Spleen (tissue), 11 donors: ENCODE measurements around the gene TOP3B. TPM values are rescaled to one million over a fixed set of nuclear protein-coding genes. Genes with fewer than 3 reads are reported as not detected.

ENCODE experiments used
- DNase-seq: peaks from one replicate; pipeline ENCODE4 v3.0.0-alpha.2; 2020
- H3K27ac ChIP-seq, 8 donors: fragments of 200-600 bp; sonication (generic) in 7 of 8; 1 replicate in 4 of 8; 2 replicates in 4 of 8; pipeline versions ENCODE4 v1.5.0 to v1.8.0; 2016 to 2021; ENCODE audit warnings: inconsistent platforms in 4 of 8, mild to moderate bottlenecking in 4 of 8, moderate library complexity in 1 of 8
- H3K27me3 ChIP-seq, 7 donors: fragments of 200-600 bp; sonication (generic) in 6 of 7; replicated peaks in 1 of 7; 1 replicate in 4 of 7; 2 replicates in 3 of 7; pipeline versions ENCODE4 v1.5.0 to v1.8.0; 2016 to 2021; ENCODE audit warnings: inconsistent platforms in 3 of 7, mild to moderate bottlenecking in 1 of 7
- H3K36me3 ChIP-seq, 6 donors: fragments of 200-600 bp; sonication (generic) in 5 of 6; 1 replicate in 4 of 6; 2 replicates in 2 of 6; pipeline versions ENCODE4 v1.5.0 to v1.8.0; 2016 to 2021; ENCODE audit warnings: inconsistent platforms in 2 of 6
- H3K4me1 ChIP-seq, 6 donors: fragments of 200-600 bp; sonication (generic) in 5 of 6; 1 replicate in 3 of 6; 2 replicates in 3 of 6; pipeline versions ENCODE4 v1.5.0 to v1.8.0; 2016 to 2021; ENCODE audit warnings: inconsistent platforms in 3 of 6
- H3K4me3 ChIP-seq, 8 donors: fragments of 200-600 bp; sonication (generic) in 7 of 8; 1 replicate in 4 of 8; 2 replicates in 4 of 8; pipeline versions ENCODE4 v1.5.0 to v1.8.0; 2016 to 2021; ENCODE audit warnings: inconsistent platforms in 4 of 8, mild to moderate bottlenecking in 4 of 8, moderate library complexity in 2 of 8
- H3K9me3 ChIP-seq, 8 donors: fragments of 200-600 bp; sonication (generic) in 7 of 8; 1 replicate in 4 of 8; 2 replicates in 4 of 8; pipeline versions ENCODE4 v1.5.0 to v1.8.0; 2016 to 2021; ENCODE audit warnings: inconsistent platforms in 4 of 8
- CTCF ChIP-seq, 11 experiments: fragments of 200-600 bp in 7 of 11; fragments of 450-650 bp in 4 of 11; sonication (generic) in 4 of 11; IDR thresholded peaks in 8 of 11; conservative IDR thresholded peaks in 3 of 11; 1 replicate in 7 of 11; 2 replicates in 4 of 11; pipeline versions ENCODE4 v1.4.0 to v1.8.0; 2016 to 2021; ENCODE audit warnings: antibody characterized with exemption in 11 of 11, inconsistent platforms in 4 of 11, mild to moderate bottlenecking in 1 of 11
- POLR2A ChIP-seq, 3 donors: fragments of 450-650 bp; IDR thresholded peaks; one replicate each; pipeline ENCODE4 v1.5.1; 2017; ENCODE audit warnings: antibody characterized with exemption in 3 of 3, mild to moderate bottlenecking in 1 of 3
- POLR2AphosphoS5 ChIP-seq, 3 donors: sonication (generic); formaldehyde crosslinking; IDR thresholded peaks; one replicate each; pipeline ENCODE4 v1.5.1; 2017; ENCODE audit warnings: antibody characterized with exemption in 3 of 3
- WGBS, 5 donors: extraction: QIAGEN DNeasy Blood & Tissue Kit in 3 of 5; methylation state at CpG; one replicate each; pipeline versions ENCODE4 v1.1.5 to v1.1.7; 2013 to 2018; 5-methylcytosine and 5-hydroxymethylcytosine counted together
- intact Hi-C: fragments of 100-400 bp; cut with DNase I; formaldehyde crosslinking; loops from one replicate; pipeline ENCODE4 v1.15.0; 2023; ENCODE audit warnings: low total_unique reads
- polyA plus RNA-seq, 3 donors: library from polyadenylated mRNA; stranded (reverse); fragments of 200-250 nt; gene quantifications; one replicate each; pipeline ENCODE4 v1.2.1, GENCODE V29; 2013
- total RNA-seq, 7 donors: library from RNA; depleted of rRNA in 3 of 7; stranded (reverse); fragments of >200 nt in 3 of 7; fragmentation: NEBNext Ultra II Directional in 4 of 7; extraction: Animal tissue kit (Norgen Biotek cat#: 25700) in 4 of 7; gene quantifications; one replicate each; pipeline versions ENCODE4 v1.1.0 to v1.2.1, GENCODE V29; 2016 to 2021
- donor health status: healthy with polysubstance abuse.
- donor health status: DM: no; HTN: no; CAD: no; lungs with moderate emphysema.
- donor health status: DM: no; HTN: no; CAD: no.
- donor health status: Bipolar disorder and iron deficiency.
- donor health status: healthy.
- donor health status: DM: no; HTN: no; CAD: no.
- donor health status: DM: yes; HTN: yes; CAD: no.

TOP3B gene
- total and polyA plus RNA-seq, 10 donors: 12.6 to 66.4 (median 46.7) TPM

DNA sequence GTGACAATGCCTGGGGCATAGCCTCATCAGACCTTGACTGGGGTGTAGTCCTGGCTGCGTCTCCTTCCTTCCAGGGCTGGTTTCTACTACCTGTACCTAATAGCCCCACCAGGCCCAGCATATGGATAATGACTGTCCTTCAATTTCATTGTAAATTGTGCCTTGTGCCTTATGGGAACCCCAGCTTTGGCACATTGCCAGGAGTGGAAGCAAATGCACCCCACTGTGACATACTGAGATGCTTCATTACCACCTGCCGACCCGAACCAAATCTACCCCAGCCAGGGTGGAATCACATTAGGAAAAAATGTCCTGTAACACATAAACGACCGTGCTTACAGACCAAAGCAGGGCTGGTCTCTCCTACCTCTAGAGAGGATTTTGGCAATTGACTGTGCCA, 7.3 kb downstream of the TOP3B start:
- Histone ChIP-seq H3K9me3 (no peaks in the 10 kb centered on the region), H3K4me1 (peaks cover 0 to 27% (median 13%) of the 10 kb centered on the region in 6 donors), H3K4me3 (no peak overlapping the region), H3K36me3 (peaks cover 0 to 73% (median 55%) of the 10 kb centered on the region in 6 donors), H3K27ac (no peak overlapping the region), H3K27me3 (no peaks in the 10 kb centered on the region)
- no peak for DNase-seq
- intact Hi-C loops: no loop called here
- TF ChIP-seq CTCF (IDR thresholded peaks at IDR 0.05 in 8 of 11, conservative IDR thresholded peaks at IDR 0.05 in 3 of 11): no peak
- 91 to 96% (median 94%) methylated on average over 5 of the region's 5 CpGs for WGBS, 5 donors

- H3K36me3 ChIP-seq: peaks cover 0 to 81% (median 64%) of the 10 kb centered on the region in 6 donors
- 88 to 95% (median 91%) methylated on average over 11 to 12 of the region's 12 CpGs for WGBS, 5 donors
- no peak for DNase-seq
- no peaks in the 10 kb centered on the region for H3K27me3 ChIP-seq
- TF ChIP-seq POLR2AphosphoS5 (IDR thresholded peaks at IDR 0.05): no peak
- TF ChIP-seq CTCF (IDR thresholded peaks at IDR 0.05 in 8 of 11, conservative IDR thresholded peaks at IDR 0.05 in 3 of 11): no peak
- no peak for TF ChIP-seq POLR2A (IDR thresholded peaks at IDR 0.05)
- H3K9me3 ChIP-seq: no peaks in the 10 kb centered on the region
- H3K4me3 ChIP-seq: no peak overlapping the region
- intact Hi-C loops: no loop called here
- H3K27ac ChIP-seq: no peak overlapping the region
- peaks cover 0 to 18% (median 8%) of the 10 kb centered on the region in 6 donors for H3K4me1 ChIP-seq
These were observed 8.4 kb downstream of the TOP3B start for GRCh38 chr22:21974058-21974649.

DNA sequence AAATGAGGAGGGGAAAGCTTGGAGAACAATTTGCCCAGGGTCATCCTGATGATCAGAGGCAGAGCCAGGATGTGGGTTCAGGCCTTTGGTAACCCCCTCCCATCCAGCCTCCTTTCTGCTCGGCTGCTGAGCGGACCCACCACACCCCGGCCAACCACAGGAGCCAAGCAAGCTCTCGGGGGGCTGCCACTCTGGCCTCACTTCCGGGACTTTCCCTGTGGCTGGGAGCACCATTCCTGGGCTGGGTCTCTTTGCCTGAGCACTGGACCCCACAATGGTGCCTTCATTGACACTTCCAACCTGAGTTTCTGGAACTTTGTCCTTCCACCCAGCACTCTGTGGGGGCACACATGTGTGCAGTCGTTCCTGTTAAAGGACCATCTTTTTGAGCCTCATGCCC, 9.8 kb downstream of the TOP3B start:
- intact Hi-C loops: no loop called here
- TF ChIP-seq POLR2AphosphoS5 (IDR thresholded peaks at IDR 0.05) (no peak), CTCF (IDR thresholded peaks at IDR 0.05 in 8 of 11, conservative IDR thresholded peaks at IDR 0.05 in 3 of 11) (no peak), POLR2A (IDR thresholded peaks at IDR 0.05) (no peak)
- Histone ChIP-seq H3K27ac (no peak overlapping the region), H3K27me3 (no peaks in the 10 kb centered on the region), H3K4me3 (no peak overlapping the region), H3K36me3 (peaks cover 0 to 86% (median 77%) of the 10 kb centered on the region in 6 donors), H3K9me3 (no peaks in the 10 kb centered on the region), H3K4me1 (peaks cover 0 to 9% (median 0%) of the 10 kb centered on the region in 6 donors)
- no peak for DNase-seq
- 83 to 85% (median 83%) methylated on average over 3 to 6 of the region's 6 CpGs for WGBS, 5 donors

- intact Hi-C loops: no loop called here
- no peak overlapping the region for H3K4me3 ChIP-seq
- peaks cover 0 to 91% (median 82%) of the 10 kb centered on the region in 6 donors for H3K36me3 ChIP-seq
- no peaks in the 10 kb centered on the region for H3K27me3 ChIP-seq
- no peak for DNase-seq
- H3K27ac ChIP-seq: no peak overlapping the region
- WGBS, 5 donors: 62 to 75% (median 69%) methylated on average over 6 to 7 of the region's 7 CpGs
- TF ChIP-seq CTCF (IDR thresholded peaks at IDR 0.05 in 8 of 11, conservative IDR thresholded peaks at IDR 0.05 in 3 of 11) (peak; percentile 35 to 91 (median 83)), POLR2AphosphoS5 (IDR thresholded peaks at IDR 0.05) (peak in 1 of 3 donors; percentile 10), POLR2A (IDR thresholded peaks at IDR 0.05) (no peak)
- H3K4me1 ChIP-seq: peaks cover 0 to 9% (median 0%) of the 10 kb centered on the region in 6 donors
- H3K9me3 ChIP-seq: no peaks in the 10 kb centered on the region
These were observed 10.3 kb downstream of the TOP3B start for GRCh38 chr22:21972293-21972779.
